ENCODE measurements around the gene MLLT3.
"Not testable (repeated sequence)": the region's sequence is repeated elsewhere in the genome, so short reads cannot be mapped to it uniquely, and the experiment has no call there.

Gene MLLT3

DNA sequence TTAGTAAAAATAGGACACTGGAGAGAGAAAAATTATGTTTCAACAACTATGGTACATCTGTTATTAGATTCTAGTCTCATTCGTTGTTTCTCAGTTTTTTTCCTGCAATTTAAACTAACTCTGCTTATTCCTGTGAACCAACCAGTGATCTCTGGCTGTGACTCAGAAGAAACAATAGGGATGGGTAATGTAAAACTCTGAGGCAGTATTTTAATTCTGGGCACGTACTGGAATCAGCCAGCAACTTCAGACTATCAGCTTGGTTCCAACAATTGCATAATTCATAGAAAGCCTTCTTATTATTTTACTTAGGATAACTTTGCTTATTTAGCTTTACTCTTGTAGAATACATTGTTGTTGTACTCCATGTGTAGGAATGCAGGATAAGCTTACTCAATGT lies 28.8 kb downstream of the MLLT3 start:
- no peak for DNase-seq

DNA sequence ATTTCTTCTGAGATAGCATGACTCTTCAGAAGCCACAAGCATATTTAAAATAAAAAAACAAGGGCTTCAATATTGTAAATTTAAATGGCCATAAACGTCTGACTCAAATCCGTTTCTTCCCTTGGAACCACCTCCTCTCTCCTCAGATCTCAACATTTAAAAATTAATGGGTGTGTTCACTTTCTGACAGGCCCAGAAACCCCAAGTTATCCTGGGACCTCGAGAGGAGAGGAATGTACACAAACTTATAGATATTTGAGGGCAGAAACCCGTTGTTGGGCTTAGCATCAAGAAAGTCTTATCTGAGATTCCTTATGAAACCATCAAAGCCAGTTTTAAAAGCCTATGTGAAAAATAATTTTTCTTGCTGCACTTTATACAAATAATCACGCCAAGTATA lies 29.2 kb downstream of the MLLT3 start:
- no peak for DNase-seq

DNA sequence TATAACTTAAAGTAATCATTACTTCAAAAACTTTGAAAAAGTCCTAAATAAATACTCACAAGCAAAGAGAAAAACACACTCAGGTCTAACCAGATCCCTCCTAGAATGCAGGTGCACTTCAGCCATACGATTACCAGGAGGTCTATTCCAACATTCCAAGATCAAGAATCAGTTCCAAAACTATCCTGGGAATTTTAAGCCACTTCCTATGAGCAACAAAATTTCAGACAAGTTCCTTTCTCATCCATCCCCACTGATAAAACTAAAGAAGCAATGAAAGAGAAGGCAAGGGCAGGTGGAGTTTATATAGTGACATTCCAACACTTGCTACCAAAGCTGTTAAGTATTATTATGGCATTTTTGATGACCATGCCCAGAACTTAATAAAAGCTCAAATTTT lies 29.6 kb downstream of the MLLT3 start:
- DNase-seq = no peak

- no peak for DNase-seq
Observed at GRCh38 chr9:20591223-20591622, 31.1 kb downstream of the MLLT3 start.

- DNase-seq = no peak
Observed at GRCh38 chr9:20584968-20585643, 37.2 kb downstream of the MLLT3 start.

DNA sequence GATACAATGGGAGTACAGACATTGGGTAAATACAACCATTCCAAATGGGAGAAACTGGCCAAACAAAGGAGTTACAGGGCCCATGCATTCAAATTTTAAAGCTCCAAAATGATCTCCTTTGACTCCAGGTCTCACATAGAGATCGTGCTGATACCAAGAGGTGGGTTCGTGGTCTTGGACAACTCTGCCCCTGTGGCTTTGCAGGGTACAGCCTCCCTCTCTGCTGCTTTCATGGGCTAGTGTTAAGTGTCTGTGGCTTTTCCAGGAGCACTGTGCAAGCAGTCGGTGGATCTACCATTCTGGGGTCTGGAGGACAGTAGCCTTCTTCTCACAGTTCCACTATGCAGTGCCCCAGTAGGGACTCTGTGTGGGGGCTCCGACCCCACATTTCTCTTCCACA lies 39.2 kb downstream of the MLLT3 start:
- DNase-seq = not testable (repeated sequence)

DNA sequence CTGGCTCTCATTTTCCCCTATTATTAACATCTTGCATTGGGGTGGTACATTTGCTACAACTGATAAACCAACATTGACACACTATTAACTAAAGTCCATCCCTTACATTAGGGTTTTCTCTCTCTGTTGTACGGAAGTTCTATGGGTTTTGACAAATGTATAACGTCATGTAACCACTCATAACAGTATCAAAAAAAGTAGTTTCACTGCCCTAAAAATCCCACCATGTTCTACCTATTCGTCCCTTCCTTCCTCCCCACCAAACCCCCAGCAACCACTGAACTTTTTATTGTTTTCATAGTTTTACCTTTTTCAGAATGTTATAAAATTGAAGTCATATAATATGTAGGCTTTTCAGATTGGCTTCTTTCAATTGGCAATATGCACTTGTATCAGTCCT lies 40.1 kb downstream of the MLLT3 start:
- no peak for DNase-seq

DNA sequence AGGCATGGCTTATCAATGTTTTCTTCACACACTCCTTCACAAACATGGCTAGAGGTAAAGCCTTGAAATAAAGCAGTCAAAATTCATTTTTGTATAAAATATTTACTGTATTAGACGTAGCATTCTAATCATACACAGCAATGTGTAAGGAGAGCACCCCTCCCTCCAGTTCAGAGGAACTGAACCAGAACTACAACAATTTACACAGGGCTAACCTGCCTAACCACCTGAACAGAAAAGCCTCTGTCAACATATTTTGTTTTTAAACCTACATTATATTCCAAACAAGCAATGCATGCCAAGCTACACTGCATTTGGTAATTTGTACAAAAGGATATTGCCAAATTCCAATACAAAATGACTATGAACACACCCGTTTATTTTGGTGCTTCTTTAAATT lies 41.6 kb downstream of the MLLT3 start:
- no peak for DNase-seq

DNA sequence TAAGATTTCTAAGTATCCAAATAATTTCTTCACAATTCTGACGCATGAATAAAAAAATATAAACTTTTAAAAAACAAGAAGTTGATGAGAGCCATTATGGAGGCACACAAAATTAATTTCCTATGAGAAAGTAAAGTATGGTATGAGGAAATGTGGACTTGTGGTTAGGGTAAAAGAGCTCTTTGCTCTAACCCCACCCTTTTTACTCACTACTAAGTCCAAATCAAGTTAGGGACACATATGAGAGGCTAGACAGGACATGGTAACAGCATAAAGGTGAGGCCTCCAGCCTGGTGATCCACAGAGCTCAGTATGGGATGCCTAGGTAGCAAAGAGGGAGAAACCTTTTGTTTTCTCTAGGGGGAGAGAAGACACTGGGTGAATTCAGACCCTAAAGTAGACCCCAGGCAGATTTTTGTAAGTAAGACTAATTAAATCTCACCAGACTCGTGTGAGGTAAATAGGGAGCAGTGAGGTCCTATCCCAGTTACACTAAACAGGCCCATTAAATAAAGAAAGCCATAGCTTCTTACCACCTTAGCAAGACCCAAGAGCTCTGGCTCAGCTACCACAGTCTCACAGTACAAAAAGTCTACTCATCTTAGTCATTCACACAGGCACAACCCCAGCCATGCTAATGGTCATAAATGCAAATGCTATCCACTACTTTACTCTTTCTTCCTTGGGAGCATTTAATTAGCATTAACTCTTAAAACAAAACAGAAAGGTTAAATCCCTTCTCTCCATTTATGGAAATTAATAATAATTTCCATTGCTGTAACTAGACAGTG lies 42.6 kb downstream of the MLLT3 start:
- DNase-seq = no peak

- no peak for DNase-seq
Observed at GRCh38 chr9:20573023-20573422, 49.3 kb downstream of the MLLT3 start.

- DNase-seq = no peak
Observed at GRCh38 chr9:20570756-20571155, 51.5 kb downstream of the MLLT3 start.

DNA sequence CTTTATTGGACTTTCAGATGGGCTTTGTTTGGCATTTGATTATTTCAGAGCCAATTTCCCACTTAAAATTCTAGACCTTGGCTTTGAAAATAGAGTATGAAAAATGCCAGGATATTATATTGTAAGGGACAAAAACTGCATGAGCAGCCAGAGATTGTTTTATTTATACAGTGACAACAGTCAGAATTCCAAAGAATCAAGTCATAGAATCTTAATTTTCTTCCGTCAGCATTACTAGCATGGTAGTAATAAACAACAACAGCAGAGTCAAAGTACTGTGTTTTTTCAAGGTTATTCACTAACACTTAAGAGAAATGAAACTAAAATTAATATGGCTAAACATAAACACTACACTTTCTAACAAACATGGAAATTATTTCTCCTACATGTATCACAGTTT lies 52.2 kb downstream of the MLLT3 start:
- DNase-seq = no peak

DNA sequence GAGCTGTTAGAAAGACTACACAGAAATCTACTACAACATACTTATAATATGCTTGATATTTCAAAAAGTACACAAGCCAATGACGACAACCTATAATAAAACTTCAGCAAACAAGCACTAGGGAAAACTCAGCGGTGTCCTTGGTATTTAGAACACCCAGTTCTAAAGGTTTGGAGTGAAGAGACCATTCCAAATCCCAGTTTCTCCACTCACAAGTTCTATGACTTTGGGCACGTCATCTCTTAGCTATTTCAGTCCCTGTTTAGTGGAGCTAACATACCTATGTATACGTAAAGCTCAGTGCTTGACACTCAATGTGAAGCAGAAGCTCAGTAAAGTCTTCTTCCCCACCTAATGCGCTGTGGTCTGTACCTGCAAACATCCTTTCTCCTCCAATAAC lies 52.8 kb downstream of the MLLT3 start:
- DNase-seq = no peak

DNA sequence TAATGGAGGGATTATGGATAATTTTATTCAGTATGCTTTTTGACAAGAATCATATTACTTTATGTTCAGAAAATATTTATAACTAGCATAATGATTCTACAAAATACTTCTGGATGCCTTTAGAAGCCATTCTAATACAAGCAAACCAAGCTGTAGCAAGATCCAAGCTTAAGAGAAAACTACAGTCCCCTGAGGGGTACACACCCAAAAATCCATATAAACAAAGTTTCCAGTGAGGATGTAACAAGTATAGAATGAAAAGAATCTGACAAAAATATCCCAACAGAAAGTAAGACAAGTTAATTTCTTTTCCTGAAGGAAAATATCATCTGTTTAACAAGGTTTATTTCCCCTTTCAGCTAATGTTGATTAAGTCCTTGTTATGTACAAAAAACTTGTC lies 53.9 kb downstream of the MLLT3 start:
- no peak for DNase-seq

DNA sequence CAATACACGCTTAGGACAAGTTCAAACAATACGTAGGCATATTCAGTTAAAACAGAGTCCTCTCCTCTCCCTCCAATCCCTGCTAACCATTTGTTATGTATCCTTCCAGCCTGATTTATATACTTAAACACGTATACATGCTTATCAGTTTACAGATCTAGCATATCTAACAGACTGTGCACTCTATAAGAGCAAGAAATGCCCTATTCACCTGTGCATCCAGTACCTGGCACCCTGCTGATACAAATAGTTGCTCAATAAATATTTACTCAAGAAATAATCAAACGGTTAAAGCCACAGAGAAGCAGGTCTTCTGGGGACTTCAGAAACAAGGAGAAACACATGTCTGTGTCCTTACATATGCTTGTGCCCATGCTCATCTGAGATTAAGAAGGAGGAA lies 55.9 kb downstream of the MLLT3 start:
- DNase-seq = no peak

DNA sequence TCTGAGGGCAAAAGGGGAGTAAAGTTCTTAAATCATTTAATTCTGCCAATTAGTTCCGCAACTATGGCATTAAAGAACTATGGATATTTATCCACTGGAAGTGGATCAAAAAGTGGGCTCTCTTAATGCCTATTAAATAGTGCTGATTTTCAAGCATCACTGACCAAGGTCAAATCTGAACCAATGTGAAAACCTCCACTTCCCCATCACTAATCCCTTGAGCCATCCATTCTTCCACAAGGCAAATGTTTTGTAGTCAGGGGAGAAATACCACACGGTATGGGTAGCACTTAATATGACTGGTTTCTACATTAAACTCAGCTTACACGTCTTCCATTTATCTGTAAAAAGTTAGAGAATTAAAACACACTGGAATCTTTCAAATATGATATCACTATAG lies 57.6 kb downstream of the MLLT3 start:
- DNase-seq = no peak

DNA sequence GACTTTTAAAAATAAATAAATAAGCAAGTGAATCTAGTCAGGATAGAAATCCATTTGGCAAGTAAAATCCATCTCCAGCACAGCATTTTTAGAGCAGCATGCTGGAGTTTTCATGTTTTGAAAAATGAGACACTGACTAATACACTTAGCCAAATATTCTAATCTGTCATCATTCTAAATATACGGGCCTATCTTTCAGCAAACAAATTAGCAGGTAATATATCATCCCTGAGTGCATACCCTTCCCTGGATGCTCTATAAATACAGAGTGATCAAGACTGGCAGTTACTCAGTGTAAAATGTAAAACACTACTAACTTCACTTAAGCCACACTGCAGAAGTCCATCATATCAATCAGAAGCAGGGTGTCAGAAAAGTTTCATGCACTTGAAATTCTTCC lies 58.4 kb downstream of the MLLT3 start:
- DNase-seq = no peak

GRCh38 chr9:20562051-20562450 lies 60.2 kb downstream of the MLLT3 start:
- no peak for DNase-seq

DNA sequence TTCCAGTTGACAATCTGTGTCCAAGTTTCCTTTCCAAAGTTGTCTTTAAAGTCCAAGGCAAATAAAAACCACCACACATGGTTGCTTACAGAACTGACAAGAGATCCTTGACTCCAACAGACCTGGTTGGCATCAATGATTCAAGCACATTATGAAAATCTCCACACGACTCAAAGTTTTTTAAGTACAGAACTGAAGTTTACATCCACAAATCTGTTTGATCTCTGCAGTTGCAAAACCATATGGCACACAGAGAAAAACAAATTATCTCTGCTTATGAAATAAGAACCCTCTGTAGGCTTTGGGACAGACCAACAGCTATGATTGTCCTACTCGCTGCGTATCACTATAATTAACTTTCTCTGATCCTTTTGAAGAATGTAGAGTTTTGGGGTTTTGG lies 60.8 kb downstream of the MLLT3 start:
- DNase-seq = no peak

DNA sequence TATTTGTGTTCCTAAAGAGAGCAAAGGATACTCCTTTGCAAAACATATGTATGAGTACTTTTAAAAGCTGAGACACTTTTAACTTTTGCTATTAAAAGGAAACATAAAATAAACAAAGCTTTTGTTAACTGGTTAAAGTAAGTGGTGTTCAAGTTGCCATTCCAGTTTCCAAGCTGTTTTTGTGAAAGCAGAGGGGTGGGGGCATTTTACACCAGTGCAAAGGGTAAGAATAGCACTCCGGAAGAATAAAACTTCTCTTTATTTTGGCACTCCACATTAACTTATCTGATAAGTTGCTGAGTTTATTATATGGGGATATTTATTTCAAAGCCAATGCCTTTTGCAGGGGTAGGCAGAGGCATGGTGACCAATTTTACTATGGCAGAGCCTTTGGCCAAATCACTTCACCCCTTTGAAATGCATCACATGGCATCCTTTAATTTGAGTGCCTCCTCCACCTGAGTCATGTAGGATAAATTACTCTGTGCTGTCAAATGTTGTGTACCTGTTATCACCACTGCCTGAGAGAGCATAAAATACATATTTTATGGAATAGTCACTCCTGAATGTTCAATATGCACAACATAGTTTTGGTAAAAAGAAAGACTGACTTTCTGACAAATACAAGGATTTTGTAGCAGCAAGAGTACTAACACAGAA lies 62.9 kb downstream of the MLLT3 start:
- DNase-seq = no peak

DNA sequence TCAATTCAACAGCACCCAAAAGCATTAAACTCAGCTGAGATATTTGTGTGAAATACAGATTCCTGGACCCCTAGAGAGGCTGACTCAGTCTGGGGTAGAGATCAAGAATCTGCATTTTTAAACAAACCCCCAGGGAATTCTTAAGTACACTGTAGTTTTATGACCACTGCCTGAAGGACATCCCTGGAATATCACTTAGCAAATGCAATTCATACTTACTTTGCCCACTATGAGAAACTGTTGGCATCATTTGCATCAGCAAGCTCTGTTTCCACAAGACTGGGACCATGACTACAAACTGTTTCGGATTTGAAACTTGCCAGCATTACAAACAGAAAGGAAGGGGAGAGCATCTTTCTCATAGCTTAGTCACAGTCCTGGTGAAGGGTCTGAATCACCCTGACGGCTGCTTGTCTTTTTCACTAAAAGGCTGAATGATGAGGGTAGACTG lies 63.7 kb downstream of the MLLT3 start:
- no peak for DNase-seq

GRCh38 chr9:20557890-20558565 lies 64.3 kb downstream of the MLLT3 start:
- no peak for DNase-seq

- no peak for DNase-seq
Observed at GRCh38 chr9:20557285-20557684, 65.0 kb downstream of the MLLT3 start.

Measured in CD4-positive, alpha-beta T cell treated with Interleukin-4 for 1 hour (primary cell).